GM13976 (cell line): ENCODE results near the gene PLCXD3.

Experiments used
- DNase-seq: peaks from one replicate; pipeline ENCODE4 v3.0.0; 2012; ENCODE audit warnings: low spot score
- in situ Hi-C: fragments of 300-500 bp; cut with MboI; formaldehyde crosslinking; loops from one replicate; pipeline ENCODE4 v1.12.0; 2022; ENCODE audit warnings: low sequenced_read_pairs, mixed read lengths, inconsistent platforms; ENCODE audit not compliant: unreplicated experiment
- TF ChIP-seq, protein P1 (sequence below): IDR thresholded peaks from 2 replicates; pipeline ENCODE4 v1.5.1; 2012; ENCODE audit warnings: borderline replicate concordance, mild to moderate bottlenecking; ENCODE audit not compliant: insufficient read depth; ENCODE audit errors: extremely low read depth, missing control alignments, control extremely low read depth

The PLCXD3 gene

DNA sequence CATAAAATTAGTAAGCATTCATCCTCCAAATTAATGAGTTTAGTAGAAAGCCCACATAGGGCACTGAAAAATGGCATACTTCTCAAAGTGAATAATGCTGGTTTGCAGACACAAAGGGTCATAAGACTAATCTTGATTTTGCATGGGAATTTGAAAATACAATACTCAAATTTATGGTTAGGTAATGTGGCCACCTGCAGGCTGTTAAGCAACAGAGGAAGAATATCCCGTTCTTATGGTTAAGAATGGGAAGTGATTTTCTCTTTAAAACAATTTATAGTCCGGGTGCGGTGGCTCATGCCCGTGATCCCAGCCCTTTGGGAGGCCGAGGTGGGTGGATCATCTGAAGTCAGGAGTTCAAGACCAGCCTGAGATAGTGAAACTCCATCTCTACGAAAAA, 9.4 kb upstream of the PLCXD3 start:
- no peak for DNase-seq
- in situ Hi-C loops: no loop called here
- TF ChIP-seq, protein P1, sequence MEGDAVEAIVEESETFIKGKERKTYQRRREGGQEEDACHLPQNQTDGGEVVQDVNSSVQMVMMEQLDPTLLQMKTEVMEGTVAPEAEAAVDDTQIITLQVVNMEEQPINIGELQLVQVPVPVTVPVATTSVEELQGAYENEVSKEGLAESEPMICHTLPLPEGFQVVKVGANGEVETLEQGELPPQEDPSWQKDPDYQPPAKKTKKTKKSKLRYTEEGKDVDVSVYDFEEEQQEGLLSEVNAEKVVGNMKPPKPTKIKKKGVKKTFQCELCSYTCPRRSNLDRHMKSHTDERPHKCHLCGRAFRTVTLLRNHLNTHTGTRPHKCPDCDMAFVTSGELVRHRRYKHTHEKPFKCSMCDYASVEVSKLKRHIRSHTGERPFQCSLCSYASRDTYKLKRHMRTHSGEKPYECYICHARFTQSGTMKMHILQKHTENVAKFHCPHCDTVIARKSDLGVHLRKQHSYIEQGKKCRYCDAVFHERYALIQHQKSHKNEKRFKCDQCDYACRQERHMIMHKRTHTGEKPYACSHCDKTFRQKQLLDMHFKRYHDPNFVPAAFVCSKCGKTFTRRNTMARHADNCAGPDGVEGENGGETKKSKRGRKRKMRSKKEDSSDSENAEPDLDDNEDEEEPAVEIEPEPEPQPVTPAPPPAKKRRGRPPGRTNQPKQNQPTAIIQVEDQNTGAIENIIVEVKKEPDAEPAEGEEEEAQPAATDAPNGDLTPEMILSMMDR: no peak

DNA sequence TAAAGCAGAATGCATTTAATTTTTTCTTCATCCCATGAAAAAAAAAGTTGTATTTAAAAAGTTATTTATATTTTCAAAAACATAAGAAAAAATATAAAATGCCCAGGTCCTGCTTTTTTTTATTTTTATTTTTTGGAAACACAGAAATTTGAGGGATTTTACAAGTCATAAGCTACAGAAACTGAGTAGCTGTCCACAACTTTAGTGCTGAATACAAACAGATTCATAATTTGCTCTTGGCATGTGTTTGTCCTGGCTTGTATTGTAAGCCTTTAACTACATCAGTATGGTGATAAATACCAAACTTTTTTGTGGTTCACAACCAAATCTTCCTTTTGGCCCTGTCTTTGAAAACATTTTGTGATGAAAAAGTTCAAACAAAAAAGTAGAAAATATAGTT, 7.5 kb upstream of the PLCXD3 start:
- TF ChIP-seq, protein P1: no peak
- no peak for DNase-seq
- in situ Hi-C loops: no loop called here

DNA sequence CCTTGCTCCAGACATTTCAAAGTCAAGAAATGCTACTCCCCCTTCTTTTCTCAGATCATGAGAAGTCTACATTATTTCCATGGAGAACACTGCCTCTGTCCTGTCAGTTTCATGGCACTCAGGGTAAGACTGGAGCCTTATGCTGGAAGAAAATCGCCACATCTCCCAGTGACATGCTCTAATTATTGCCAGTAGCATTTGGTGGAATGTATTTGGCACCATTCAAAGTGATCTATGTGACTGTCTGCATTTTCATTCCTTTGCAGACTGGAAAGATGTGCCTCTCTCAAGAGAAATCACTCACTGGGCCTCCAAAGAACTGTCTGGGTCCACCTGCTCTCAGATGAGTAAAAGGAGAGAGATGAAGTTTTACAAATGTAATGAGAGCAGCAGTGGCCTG, 840 bp upstream of the PLCXD3 start:
- TF ChIP-seq, protein P1: no peak
- no peak for DNase-seq
- in situ Hi-C loops: no loop called here

DNA sequence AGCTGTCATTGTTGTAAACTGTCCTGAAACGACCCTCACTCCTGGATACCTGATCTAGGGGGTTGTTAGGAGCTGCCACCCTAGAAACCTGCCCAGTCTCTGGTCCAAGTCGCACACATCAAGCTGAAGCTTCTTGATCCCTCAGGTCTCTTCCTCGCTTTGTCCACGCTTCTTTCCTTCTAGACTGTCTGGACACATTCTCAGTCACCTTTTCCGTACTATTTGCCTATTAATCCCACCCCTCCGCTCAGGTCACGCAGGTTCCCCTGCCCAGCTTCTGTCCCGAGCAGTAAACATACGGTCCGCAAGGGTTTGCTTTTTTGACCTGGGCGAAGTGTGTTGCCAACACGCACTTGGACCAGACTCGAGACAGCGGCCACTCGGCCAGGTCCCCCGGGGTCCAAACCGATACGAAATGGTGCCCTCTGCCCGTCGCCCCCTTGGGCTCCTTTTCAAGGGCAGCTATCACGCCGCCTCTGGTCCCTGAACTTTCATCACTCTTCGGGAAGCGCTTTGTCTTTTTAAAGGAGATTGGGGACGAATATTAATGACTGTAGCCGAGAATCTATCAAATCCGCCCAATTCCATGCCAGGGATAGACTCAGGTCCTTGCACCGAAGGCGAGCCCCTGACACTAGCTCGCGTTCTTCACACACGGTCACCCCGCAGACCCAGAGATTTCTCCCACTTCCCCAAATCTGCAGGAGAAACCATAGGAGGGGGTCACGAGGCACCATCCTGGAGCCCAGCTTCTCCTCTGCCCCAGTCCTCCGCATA, 814 bp downstream of the PLCXD3 start:
- TF ChIP-seq, protein P1: no peak
- in situ Hi-C loops: no loop called here

DNA sequence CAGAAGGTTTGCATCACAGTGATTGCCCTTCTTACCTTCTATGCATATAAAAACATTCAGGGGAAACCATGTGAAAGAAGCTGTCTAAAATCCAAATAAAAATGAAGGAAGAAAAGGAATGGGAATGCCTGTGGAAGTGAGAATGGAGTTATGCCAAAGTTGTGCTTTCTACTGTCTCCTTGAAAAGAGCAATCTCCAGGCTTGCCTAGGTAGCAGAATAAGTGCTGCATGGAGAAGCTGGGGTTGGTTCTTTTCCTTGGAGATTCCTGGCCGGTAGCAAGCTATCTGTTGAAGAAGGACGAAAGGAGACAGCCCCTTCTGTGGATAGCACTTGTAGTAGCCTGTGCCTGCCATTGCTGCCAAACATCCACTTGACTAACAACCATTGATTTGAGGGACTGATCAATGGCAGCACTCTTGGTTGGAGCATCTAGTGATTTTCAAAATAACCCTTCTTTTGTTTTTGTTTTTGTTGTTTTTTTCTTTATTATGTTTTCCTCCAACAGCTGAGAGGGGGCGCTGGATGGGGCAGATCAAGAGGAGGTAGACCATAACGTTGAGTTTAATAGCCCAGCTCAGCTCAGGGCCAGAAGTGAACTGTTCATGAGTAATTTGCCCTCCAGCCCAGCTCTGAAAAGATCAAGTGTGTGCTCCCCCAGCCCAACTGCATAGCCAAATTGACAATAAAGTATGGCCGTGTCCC, 1.6 kb downstream of the PLCXD3 start:
- TF ChIP-seq, protein P1: no peak
- DNase-seq: no peak
- in situ Hi-C loops: no loop called here

More for the DNA sequence above, 814 bp downstream of the PLCXD3 start:
- no peak for DNase-seq

DNA sequence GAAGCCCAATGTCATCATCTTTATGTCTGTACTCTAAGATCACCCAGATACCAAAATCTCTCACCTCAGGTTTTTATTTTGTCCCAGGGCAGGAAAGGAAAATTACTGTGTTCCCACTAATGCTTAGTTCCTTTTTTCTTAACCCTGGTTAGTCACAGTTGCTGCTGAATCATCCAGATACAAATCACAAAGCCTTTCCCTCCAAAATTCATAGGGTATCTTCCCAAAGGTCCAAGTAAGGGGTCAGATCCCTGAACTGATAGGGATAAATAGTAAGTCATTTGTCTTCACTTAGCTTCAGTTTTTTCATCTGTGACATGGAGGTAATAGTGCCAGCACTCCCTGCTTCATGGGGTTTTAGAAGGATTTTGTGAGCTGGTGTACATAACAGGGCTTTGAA, 2.2 kb downstream of the PLCXD3 start:
- DNase-seq: no peak
- in situ Hi-C loops: no loop called here
- TF ChIP-seq, protein P1: no peak
